IMR-90 (cell line): Measurements from ENCODE around the gene BYSL. TPM values are rescaled to one million over a fixed set of nuclear protein-coding genes. Genes with fewer than 3 reads are reported as not detected.
A peak's percentile ranks its signal among the peaks of the same experiment; 100 is the strongest.

ENCODE experiments used
- ATAC-seq: fragments of 200-7000 bp; cut with Tn5 transposase; 2 replicates; pipeline ENCODE4 v1.9.1; 2020; ENCODE audit warnings: low read depth, mild to moderate bottlenecking, moderate library complexity
- BruUV-seq: library from RNA; stranded (reverse); fragments of 400-500 nt; replicated peaks from 2 replicates; lab custom pipeline; 2021; lab: Mats Ljungman, UMichigan
- CTCF ChIA-PET: fragments of 300-600 bp; formaldehyde crosslinking; extraction: SDS; loops from one replicate; lab custom pipeline; 2021; ENCODE audit warnings: antibody characterized with exemption; lab: Yijun Ruan, JAX
- POLR2A ChIA-PET: fragments of 300-600 bp; sonication (Branson Sonifier 250); formaldehyde crosslinking; loops from one replicate; lab custom pipeline; 2022; ENCODE audit warnings: antibody characterized with exemption; ENCODE audit not compliant: unreplicated experiment; lab: Charles Lee
- DNase-seq: peaks from one replicate; pipeline ENCODE4 v3.0.0; 2013
- H2AFZ ChIP-seq: replicated peaks from 2 replicates; pipeline ENCODE3; 2013; ENCODE audit warnings: low read length, mild to moderate bottlenecking; ENCODE audit not compliant: poor library complexity
- H2AK5ac ChIP-seq: 2 replicates; pipeline ENCODE4 v1.6.1; 2013; ENCODE audit warnings: low read depth, low read length, inconsistent platforms
- H2AK9ac ChIP-seq: replicated peaks from 2 replicates; pipeline ENCODE3; 2013; ENCODE audit warnings: mild to moderate bottlenecking, low read depth, low read length, moderate library complexity; ENCODE audit not compliant: poor library complexity
- H2BK120ac ChIP-seq: 2 replicates; pipeline ENCODE4 v1.6.1; 2013; ENCODE audit warnings: low read depth, low read length, inconsistent platforms
- H2BK15ac ChIP-seq: 3 replicates; pipeline ENCODE4 v1.6.1; 2013; ENCODE audit warnings: low read depth, low read length, inconsistent platforms
- H2BK20ac ChIP-seq: 2 replicates; pipeline ENCODE4 v1.6.1; 2013; ENCODE audit warnings: low read depth, mild to moderate bottlenecking, inconsistent platforms, low read length, moderate library complexity
- H2BK5ac ChIP-seq: 2 replicates; pipeline ENCODE4 v1.6.1; 2013; ENCODE audit warnings: mild to moderate bottlenecking, low read depth, low read length, inconsistent platforms; ENCODE audit not compliant: poor library complexity, severe bottlenecking
- H3K14ac ChIP-seq: replicated peaks from 2 replicates; pipeline ENCODE4 v1.6.1; 2013; ENCODE audit warnings: low read depth, low read length, inconsistent platforms
- H3K18ac ChIP-seq: 2 replicates; pipeline ENCODE4 v1.6.1; 2013; ENCODE audit warnings: low read depth, low read length, control low read depth
- H3K23ac ChIP-seq: 2 replicates; pipeline ENCODE4 v1.6.1; 2013; ENCODE audit warnings: low read depth, low read length, inconsistent platforms
- H3K27ac ChIP-seq: 2 replicates; pipeline ENCODE4 v1.5.1; 2013; ENCODE audit warnings: mild to moderate bottlenecking, control low read depth, low read length; ENCODE audit not compliant: insufficient read depth
- H3K27me3 ChIP-seq: 2 replicates; pipeline ENCODE4 v1.6.1; 2013; ENCODE audit warnings: low read length; ENCODE audit not compliant: control insufficient read depth, insufficient read depth
- H3K36me3 ChIP-seq: 2 replicates; pipeline ENCODE4 v1.6.1; 2013; ENCODE audit warnings: low read length, mixed read lengths; ENCODE audit not compliant: control insufficient read depth, insufficient read depth
- H3K4ac ChIP-seq: 2 replicates; pipeline ENCODE4 v1.6.1; 2013; ENCODE audit warnings: low read depth, low read length, inconsistent platforms
- H3K4me1 ChIP-seq: 2 replicates; pipeline ENCODE4 v1.6.1; 2013; ENCODE audit warnings: low read length, mixed read lengths; ENCODE audit not compliant: control insufficient read depth, insufficient read depth
- H3K4me2 ChIP-seq: 2 replicates; pipeline ENCODE4 v1.6.1; 2013; ENCODE audit warnings: low read depth, mild to moderate bottlenecking, control low read depth, low read length, moderate library complexity
- H3K4me3 ChIP-seq: 2 replicates; pipeline ENCODE4 v1.5.1; 2013; ENCODE audit warnings: low read depth, mild to moderate bottlenecking, control low read depth, low read length, moderate library complexity; ENCODE audit not compliant: insufficient read depth
- H3K56ac ChIP-seq: 2 replicates; pipeline ENCODE4 v1.6.1; 2013; ENCODE audit warnings: low read length, inconsistent platforms; ENCODE audit not compliant: insufficient read depth; ENCODE audit errors: extremely low read depth
- H3K79me1 ChIP-seq, 2 experiments: 2 replicates each; pipeline ENCODE4 v1.6.1; 2013; ENCODE audit warnings: low read length in 2 of 2, inconsistent platforms in 1 of 2, low read depth in 1 of 2
- H3K9ac ChIP-seq: 2 replicates; pipeline ENCODE4 v1.6.1; 2013; ENCODE audit warnings: low read depth, low read length, control low read depth
- H3K9me1 ChIP-seq: 2 replicates; pipeline ENCODE4 v1.6.1; 2013; ENCODE audit warnings: low read length, inconsistent platforms; ENCODE audit not compliant: insufficient read depth
- H3K9me3 ChIP-seq: 2 replicates; pipeline ENCODE4 v1.6.1; 2013; ENCODE audit warnings: low read length; ENCODE audit not compliant: control insufficient read depth, insufficient read depth
- H4K20me1 ChIP-seq: 2 replicates; pipeline ENCODE4 v1.6.1; 2013; ENCODE audit warnings: low read length, inconsistent platforms; ENCODE audit not compliant: insufficient read depth
- H4K5ac ChIP-seq: 2 replicates; pipeline ENCODE4 v1.6.1; 2013; ENCODE audit warnings: mild to moderate bottlenecking, low read depth, low read length, control low read depth
- H4K8ac ChIP-seq, 2 experiments: 2 replicates each; pipeline ENCODE4 v1.6.1; 2013; ENCODE audit warnings: low read depth in 2 of 2, low read length in 2 of 2, control low read depth in 1 of 2, inconsistent platforms in 1 of 2
- H4K91ac ChIP-seq: 2 replicates; pipeline ENCODE4 v1.6.1; 2013; ENCODE audit warnings: low read depth, low read length, inconsistent platforms; ENCODE audit not compliant: insufficient read depth
- BHLHE40 ChIP-seq: fragments of 150-350 bp; IDR thresholded peaks from 2 replicates; pipeline ENCODE4 v1.6.1; 2016; ENCODE audit warnings: mild to moderate bottlenecking, low read depth, low read length
- CHD1 ChIP-seq: IDR thresholded peaks from 2 replicates; pipeline ENCODE4 v1.6.1; 2012; ENCODE audit warnings: low read depth, low read length, improper control_type of control experiment
- ELK1 ChIP-seq: fragments of 150-350 bp; IDR thresholded peaks from 2 replicates; pipeline ENCODE4 v1.6.1; 2016; ENCODE audit warnings: low read depth, mild to moderate bottlenecking, low read length, moderate library complexity, borderline replicate concordance
- FOS ChIP-seq: fragments of 150-350 bp; IDR thresholded peaks from 2 replicates; pipeline ENCODE4 v1.6.1; 2016; ENCODE audit warnings: low read depth, low read length
- MAFK ChIP-seq: IDR thresholded peaks from 2 replicates; pipeline ENCODE4 v1.6.1; 2012; ENCODE audit warnings: low read depth, low read length, improper control_type of control experiment
- MAZ ChIP-seq: IDR thresholded peaks from 2 replicates; pipeline ENCODE4 v1.6.1; 2012; ENCODE audit warnings: low read depth, mild to moderate bottlenecking, low read length, improper control_type of control experiment, moderate library complexity, borderline replicate concordance
- MXI1 ChIP-seq: IDR thresholded peaks from 2 replicates; pipeline ENCODE4 v1.6.1; 2012; ENCODE audit warnings: low read depth, mild to moderate bottlenecking, low read length, moderate library complexity, borderline replicate concordance
- NFE2L2 ChIP-seq: fragments of 150-350 bp; IDR thresholded peaks from 2 replicates; pipeline ENCODE4 v1.6.1; 2016; ENCODE audit warnings: low read depth, mild to moderate bottlenecking, low read length
- RAD21 ChIP-seq: IDR thresholded peaks from 2 replicates; pipeline ENCODE4 v1.6.1; 2012; ENCODE audit warnings: low read length, improper control_type of control experiment
- RFX5 ChIP-seq: IDR thresholded peaks from 2 replicates; pipeline ENCODE4 v1.8.0; 2012; ENCODE audit warnings: low read depth, mild to moderate bottlenecking, low read length, moderate library complexity
- SMC3 ChIP-seq: fragments of 150-350 bp; IDR thresholded peaks from 2 replicates; pipeline ENCODE4 v1.6.1; 2016; ENCODE audit warnings: low read depth, mild to moderate bottlenecking, antibody characterized with exemption, low read length, moderate library complexity
- USF2 ChIP-seq: fragments of 150-350 bp; IDR thresholded peaks from 2 replicates; pipeline ENCODE4 v1.6.1; 2017; ENCODE audit warnings: mild to moderate bottlenecking, antibody characterized with exemption, low read length, low read depth
- WGBS, 2 experiments: methylation state at CpG; one replicate each; pipeline versions ENCODE4 v1.1.5 to v1.1.7; 2013; ENCODE audit warnings: missing lambda C conversion rate in 2 of 2; ENCODE audit not compliant: insufficient read length in 1 of 2; ENCODE audit errors: extremely low coverage in 2 of 2; 5-methylcytosine and 5-hydroxymethylcytosine counted together
- dilution Hi-C: fragments of 300-500 bp; cut with HindIII; formaldehyde crosslinking; loops from one replicate; pipeline ENCODE4 v1.14.3; 2018; ENCODE audit warnings: low sequenced_read_pairs; ENCODE audit not compliant: unreplicated experiment
- in situ Hi-C: fragments of 300-500 bp; cut with MboI; formaldehyde crosslinking; loops from 3 replicates; pipeline ENCODE4 v1.14.3; 2019; ENCODE audit warnings: low sequenced_read_pairs, inconsistent platforms, mixed read lengths
- intact Hi-C: fragments of 100-400 bp; cut with micrococcal nuclease; formaldehyde crosslinking; loops from 2 replicates; pipeline ENCODE4 v1.10.0; 2022
- polyA plus RNA-seq, 3 experiments: library from polyadenylated mRNA; depleted of rRNA; stranded (reverse); fragments of >200 nt; gene quantifications; 2 replicates each; pipeline ENCODE4 v1.2.3, GENCODE V29; 2012; ENCODE audit warnings: low replicate concordance in 1 of 3
- total RNA-seq: library from RNA; depleted of rRNA; stranded (reverse); fragments of >200 nt; gene quantifications from 2 replicates; pipeline ENCODE4 v1.2.3, GENCODE V29; 2012
- TF ChIP-seq, protein P1 (sequence below): conservative IDR thresholded peaks from 2 replicates; pipeline ENCODE4 v1.5.1; 2012; ENCODE audit warnings: mild to moderate bottlenecking, low read depth, low read length, improper control_type of control experiment

The BYSL gene
- total and polyA plus RNA-seq, 2 of the 4 experiments (the other 2 are of a cell fraction), result 26.7 to 36.3 TPM

DNA sequence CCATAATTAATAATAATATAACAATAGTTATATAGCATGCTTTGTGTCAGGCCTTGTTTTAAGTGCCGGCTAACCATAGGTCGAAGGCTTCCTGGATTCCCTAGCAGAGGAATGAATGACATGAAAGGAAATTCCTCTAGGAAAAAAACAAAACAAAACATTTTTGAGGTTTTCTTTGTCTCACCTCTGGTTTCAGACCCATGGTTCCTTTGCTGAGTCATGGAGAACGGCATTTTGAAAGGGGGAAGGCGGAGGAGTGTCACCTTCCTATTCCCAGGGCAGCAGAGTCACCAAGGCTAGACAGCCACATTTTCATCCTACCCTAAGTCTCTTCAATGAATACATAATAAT, 45.6 kb downstream of the BYSL start:
- peak; percentile 52 for ATAC-seq

More for the DNA sequence above, 45.6 kb downstream of the BYSL start:
- no TSS peak for BruUV-seq
- in situ Hi-C loops, result no loop called here
- peak overlapping the region; percentile 78; the same call in 1 of the 2 replicates for H4K91ac ChIP-seq
- H3K9me1 ChIP-seq, result peaks cover 17% of the 10 kb centered on the region
- dilution Hi-C loops, result no loop called here
- peak overlapping the region; percentile 71 for H2BK5ac ChIP-seq
- H2BK120ac ChIP-seq, result peak overlapping the region; percentile 88
- H3K4me2 ChIP-seq, result no peak overlapping the region
- no peak overlapping the region for H3K4me3 ChIP-seq
- no peak overlapping the region for H3K9ac ChIP-seq
- peaks cover 10% of the 10 kb centered on the region for H3K4me1 ChIP-seq
- H3K36me3 ChIP-seq, result no peaks in the 10 kb centered on the region
- no peak overlapping the region; the same call in 1 of the 2 replicates for H3K23ac ChIP-seq
- H2BK15ac ChIP-seq, result peak overlapping the region; percentile 88; the same call in 1 of the 3 replicates
- no peaks in the 10 kb centered on the region for H3K9me3 ChIP-seq
- WGBS, 2 experiments, result no CpG with 5 or more reads among the region's 4 CpGs
- no peaks in the 10 kb centered on the region for H3K79me1 ChIP-seq
- H3K56ac ChIP-seq, result 0 out of 2 replicates have a peak overlapping the region, but pooled peaks have one; percentile 8
- H3K14ac ChIP-seq, result no peak overlapping the region
- no peak overlapping the region for H2AFZ ChIP-seq
- no peaks in the 10 kb centered on the region for H4K20me1 ChIP-seq
- ChIA-PET CTCF (no interaction called here), POLR2A (no interaction called here)
- H2AK9ac ChIP-seq, result no peak overlapping the region
- H4K5ac ChIP-seq, result no peak overlapping the region
- intact Hi-C loops, result no loop called here
- no peak overlapping the region for H2AK5ac ChIP-seq
- TF ChIP-seq CHD1 (no peak), BHLHE40 (no peak), SMC3 (no peak), USF2 (no peak), RFX5 (no peak), MXI1 (no peak), RAD21 (no peak), MAZ (no peak), MAFK (peak; percentile 50), FOS (no peak), NFE2L2 (peak; percentile 85), ELK1 (no peak)
- TF ChIP-seq, protein P1, sequence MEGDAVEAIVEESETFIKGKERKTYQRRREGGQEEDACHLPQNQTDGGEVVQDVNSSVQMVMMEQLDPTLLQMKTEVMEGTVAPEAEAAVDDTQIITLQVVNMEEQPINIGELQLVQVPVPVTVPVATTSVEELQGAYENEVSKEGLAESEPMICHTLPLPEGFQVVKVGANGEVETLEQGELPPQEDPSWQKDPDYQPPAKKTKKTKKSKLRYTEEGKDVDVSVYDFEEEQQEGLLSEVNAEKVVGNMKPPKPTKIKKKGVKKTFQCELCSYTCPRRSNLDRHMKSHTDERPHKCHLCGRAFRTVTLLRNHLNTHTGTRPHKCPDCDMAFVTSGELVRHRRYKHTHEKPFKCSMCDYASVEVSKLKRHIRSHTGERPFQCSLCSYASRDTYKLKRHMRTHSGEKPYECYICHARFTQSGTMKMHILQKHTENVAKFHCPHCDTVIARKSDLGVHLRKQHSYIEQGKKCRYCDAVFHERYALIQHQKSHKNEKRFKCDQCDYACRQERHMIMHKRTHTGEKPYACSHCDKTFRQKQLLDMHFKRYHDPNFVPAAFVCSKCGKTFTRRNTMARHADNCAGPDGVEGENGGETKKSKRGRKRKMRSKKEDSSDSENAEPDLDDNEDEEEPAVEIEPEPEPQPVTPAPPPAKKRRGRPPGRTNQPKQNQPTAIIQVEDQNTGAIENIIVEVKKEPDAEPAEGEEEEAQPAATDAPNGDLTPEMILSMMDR, result no peak
- DNase-seq, result peak; percentile 58
- peak overlapping the region in 1 of 2 experiments; percentile 47; a peak in 1 of 4 replicates for H4K8ac ChIP-seq
- H3K4ac ChIP-seq, result peak overlapping the region; percentile 79; the same call in 1 of the 2 replicates
- H2BK20ac ChIP-seq, result peak overlapping the region; percentile 91; the same call in 1 of the 2 replicates
- no peak overlapping the region; the same call in 1 of the 2 replicates for H3K27ac ChIP-seq
- H3K27me3 ChIP-seq, result no peaks in the 10 kb centered on the region
- H3K18ac ChIP-seq, result no peak overlapping the region
